Measurements from ENCODE around the gene RAB29. TPM values are rescaled to one million over a fixed set of nuclear protein-coding genes. Genes with fewer than 3 reads are reported as not detected.

RAB29 gene
- total and polyA plus RNA-seq, 9 of the 15 experiments (the other 6 are each of a cell fraction or from before 2014, with no cell fraction given): 6.3 to 17.6 (median 8.0) TPM

DNA sequence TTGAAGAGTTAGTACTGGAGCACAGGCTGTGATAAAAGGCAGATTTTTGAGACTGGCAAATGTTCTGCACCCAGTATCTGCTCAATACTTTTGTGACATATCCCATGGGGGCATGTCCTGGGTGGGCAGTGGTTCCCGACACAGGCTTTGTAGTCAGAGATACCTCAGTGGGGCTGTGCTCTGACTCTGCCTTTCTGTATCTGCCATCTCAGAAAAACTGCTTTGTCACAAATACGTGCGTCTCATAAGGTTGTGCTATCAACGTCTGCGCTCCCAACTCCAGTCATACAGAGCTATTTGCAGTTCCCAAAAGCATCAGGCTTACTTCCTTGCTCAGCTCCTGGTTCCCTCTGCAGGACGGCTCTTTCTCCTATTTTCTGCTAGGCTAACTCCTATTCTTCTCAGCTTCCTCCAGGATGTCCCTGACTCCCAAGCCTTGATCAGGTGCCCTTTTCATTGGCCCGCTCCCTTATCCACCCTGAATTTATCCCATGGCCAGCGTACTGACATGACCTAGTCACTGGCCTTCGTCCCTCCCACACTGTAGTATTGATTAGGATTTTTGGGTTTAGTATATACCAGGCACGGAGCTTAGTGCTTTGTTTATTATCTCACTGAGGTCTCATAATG lies 12.1 kb upstream of the RAB29 start (continued):
- TF ChIP-seq NKRF (IDR thresholded peaks at IDR 0.05; ENCODE audit: borderline replicate concordance): no peak
- peak; percentile 75 for TF ChIP-seq SMARCA4 (IDR thresholded peaks at IDR 0.05)
- TF ChIP-seq, protein P1, sequence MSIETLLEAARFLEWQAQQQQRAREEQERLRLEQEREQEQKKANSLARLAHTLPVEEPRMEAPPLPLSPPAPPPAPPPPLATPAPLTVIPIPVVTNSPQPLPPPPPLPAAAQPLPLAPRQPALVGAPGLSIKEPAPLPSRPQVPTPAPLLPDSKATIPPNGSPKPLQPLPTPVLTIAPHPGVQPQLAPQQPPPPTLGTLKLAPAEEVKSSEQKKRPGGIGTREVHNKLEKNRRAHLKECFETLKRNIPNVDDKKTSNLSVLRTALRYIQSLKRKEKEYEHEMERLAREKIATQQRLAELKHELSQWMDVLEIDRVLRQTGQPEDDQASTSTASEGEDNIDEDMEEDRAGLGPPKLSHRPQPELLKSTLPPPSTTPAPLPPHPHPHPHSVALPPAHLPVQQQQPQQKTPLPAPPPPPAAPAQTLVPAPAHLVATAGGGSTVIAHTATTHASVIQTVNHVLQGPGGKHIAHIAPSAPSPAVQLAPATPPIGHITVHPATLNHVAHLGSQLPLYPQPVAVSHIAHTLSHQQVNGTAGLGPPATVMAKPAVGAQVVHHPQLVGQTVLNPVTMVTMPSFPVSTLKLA (conservative IDR thresholded peaks at IDR 0.05): peak; percentile 15 to 38; a peak in 1 of 4 replicates
- TF ChIP-seq, protein P2, sequence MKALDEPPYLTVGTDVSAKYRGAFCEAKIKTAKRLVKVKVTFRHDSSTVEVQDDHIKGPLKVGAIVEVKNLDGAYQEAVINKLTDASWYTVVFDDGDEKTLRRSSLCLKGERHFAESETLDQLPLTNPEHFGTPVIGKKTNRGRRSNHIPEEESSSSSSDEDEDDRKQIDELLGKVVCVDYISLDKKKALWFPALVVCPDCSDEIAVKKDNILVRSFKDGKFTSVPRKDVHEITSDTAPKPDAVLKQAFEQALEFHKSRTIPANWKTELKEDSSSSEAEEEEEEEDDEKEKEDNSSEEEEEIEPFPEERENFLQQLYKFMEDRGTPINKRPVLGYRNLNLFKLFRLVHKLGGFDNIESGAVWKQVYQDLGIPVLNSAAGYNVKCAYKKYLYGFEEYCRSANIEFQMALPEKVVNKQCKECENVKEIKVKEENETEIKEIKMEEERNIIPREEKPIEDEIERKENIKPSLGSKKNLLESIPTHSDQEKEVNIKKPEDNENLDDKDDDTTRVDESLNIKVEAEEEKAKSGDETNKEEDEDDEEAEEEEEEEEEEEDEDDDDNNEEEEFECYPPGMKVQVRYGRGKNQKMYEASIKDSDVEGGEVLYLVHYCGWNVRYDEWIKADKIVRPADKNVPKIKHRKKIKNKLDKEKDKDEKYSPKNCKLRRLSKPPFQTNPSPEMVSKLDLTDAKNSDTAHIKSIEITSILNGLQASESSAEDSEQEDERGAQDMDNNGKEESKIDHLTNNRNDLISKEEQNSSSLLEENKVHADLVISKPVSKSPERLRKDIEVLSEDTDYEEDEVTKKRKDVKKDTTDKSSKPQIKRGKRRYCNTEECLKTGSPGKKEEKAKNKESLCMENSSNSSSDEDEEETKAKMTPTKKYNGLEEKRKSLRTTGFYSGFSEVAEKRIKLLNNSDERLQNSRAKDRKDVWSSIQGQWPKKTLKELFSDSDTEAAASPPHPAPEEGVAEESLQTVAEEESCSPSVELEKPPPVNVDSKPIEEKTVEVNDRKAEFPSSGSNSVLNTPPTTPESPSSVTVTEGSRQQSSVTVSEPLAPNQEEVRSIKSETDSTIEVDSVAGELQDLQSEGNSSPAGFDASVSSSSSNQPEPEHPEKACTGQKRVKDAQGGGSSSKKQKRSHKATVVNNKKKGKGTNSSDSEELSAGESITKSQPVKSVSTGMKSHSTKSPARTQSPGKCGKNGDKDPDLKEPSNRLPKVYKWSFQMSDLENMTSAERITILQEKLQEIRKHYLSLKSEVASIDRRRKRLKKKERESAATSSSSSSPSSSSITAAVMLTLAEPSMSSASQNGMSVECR (CRISPR knock-in tag; IDR thresholded peaks at IDR 0.05): no peak
- no peak for TF ChIP-seq POLR2G (IDR thresholded peaks at IDR 0.05; ENCODE audit: low read depth, low read length)
- TF ChIP-seq BDP1 (IDR thresholded peaks at IDR 0.05; ENCODE audit: insufficient read depth, insufficient read length): no peak
- no peak for TF ChIP-seq ZKSCAN3 (CRISPR knock-in tag; IDR thresholded peaks at IDR 0.05)
- TF ChIP-seq IRF1 (CRISPR knock-in tag; IDR thresholded peaks at IDR 0.05; ENCODE audit: borderline replicate concordance): no peak
- peak; percentile 88 for TF ChIP-seq MAFF (IDR thresholded peaks at IDR 0.05; ENCODE audit: low read length)
- no peak for TF ChIP-seq TAF7 (tag; IDR thresholded peaks at IDR 0.05)
- TF ChIP-seq SIX5 (IDR thresholded peaks at IDR 0.05; ENCODE audit: borderline replicate concordance in 1 of 2, insufficient read depth in 1 of 2, low read depth in 1 of 2, low read length in 2 of 2): no peak
- no peak for TF ChIP-seq THRAP3 (IDR thresholded peaks at IDR 0.05; ENCODE audit: borderline replicate concordance)
- TF ChIP-seq RHOXF2B (CRISPR knock-in tag; conservative IDR thresholded peaks at IDR 0.05): no peak
- no peak for TF ChIP-seq NR3C1 (CRISPR knock-in tag; IDR thresholded peaks at IDR 0.05)
- no peak for TF ChIP-seq POLR3A (IDR thresholded peaks at IDR 0.05; ENCODE audit: borderline replicate concordance, extremely low read depth, insufficient read depth, insufficient read length)
- no peak for TF ChIP-seq SLC30A9 (CRISPR knock-in tag; IDR thresholded peaks at IDR 0.05)
- no peak for TF ChIP-seq SNIP1 (IDR thresholded peaks at IDR 0.05; ENCODE audit: low read depth)
- no peak for TF ChIP-seq PHB2 (IDR thresholded peaks at IDR 0.05; ENCODE audit: low read depth)

Data from K562 (cell line).